Ovary (tissue), 3 donors: ENCODE results near the gene SMAD3.

Source experiments
- CTCF ChIP-seq, 3 donors: fragments of 450-650 bp in 2 of 3; fragments of 200-600 bp in 1 of 3; IDR thresholded peaks; one replicate each; pipeline versions ENCODE4 v1.5.1 to v1.8.0; 2016 to 2022; ENCODE audit warnings: antibody characterized with exemption in 3 of 3, mild to moderate bottlenecking in 1 of 3
- POLR2A ChIP-seq: fragments of 450-650 bp; IDR thresholded peaks from one replicate; pipeline ENCODE4 v1.6.1; 2017; ENCODE audit warnings: antibody characterized with exemption, mild to moderate bottlenecking, moderate library complexity
- donor health status: DM: no; HTN: no; CAD: no.

- TF ChIP-seq CTCF (IDR thresholded peaks at IDR 0.05) (no peak), POLR2A (no peak)
Measured at GRCh38 chr15:67171471-67171870, 106.1 kb downstream of the SMAD3 start.
